Measurements from ENCODE around the gene ELOVL7.
"Not testable (repeated sequence)": the region's sequence is repeated elsewhere in the genome, so short reads cannot be mapped to it uniquely, and the experiment has no call there.

The ELOVL7 gene

GRCh38 chr5:60738933-60739332 is 105.1 kb downstream of the ELOVL7 start:
- Histone ChIP-seq H3K4me3 (no peak overlapping the region), H3K9me3 (peaks cover 0 to 8% (median 8%) of the 10 kb centered on the region in 3 donors), H3K36me3 (no peaks in the 10 kb centered on the region), H3K27ac (no peak overlapping the region), H3K4me1 (no peaks in the 10 kb centered on the region), H3K27me3 (no peaks in the 10 kb centered on the region)
- no peak for DNase-seq
- TF ChIP-seq, protein P1, sequence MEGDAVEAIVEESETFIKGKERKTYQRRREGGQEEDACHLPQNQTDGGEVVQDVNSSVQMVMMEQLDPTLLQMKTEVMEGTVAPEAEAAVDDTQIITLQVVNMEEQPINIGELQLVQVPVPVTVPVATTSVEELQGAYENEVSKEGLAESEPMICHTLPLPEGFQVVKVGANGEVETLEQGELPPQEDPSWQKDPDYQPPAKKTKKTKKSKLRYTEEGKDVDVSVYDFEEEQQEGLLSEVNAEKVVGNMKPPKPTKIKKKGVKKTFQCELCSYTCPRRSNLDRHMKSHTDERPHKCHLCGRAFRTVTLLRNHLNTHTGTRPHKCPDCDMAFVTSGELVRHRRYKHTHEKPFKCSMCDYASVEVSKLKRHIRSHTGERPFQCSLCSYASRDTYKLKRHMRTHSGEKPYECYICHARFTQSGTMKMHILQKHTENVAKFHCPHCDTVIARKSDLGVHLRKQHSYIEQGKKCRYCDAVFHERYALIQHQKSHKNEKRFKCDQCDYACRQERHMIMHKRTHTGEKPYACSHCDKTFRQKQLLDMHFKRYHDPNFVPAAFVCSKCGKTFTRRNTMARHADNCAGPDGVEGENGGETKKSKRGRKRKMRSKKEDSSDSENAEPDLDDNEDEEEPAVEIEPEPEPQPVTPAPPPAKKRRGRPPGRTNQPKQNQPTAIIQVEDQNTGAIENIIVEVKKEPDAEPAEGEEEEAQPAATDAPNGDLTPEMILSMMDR (IDR thresholded peaks at IDR 0.05) = no peak
- intact Hi-C loops (cut with DNase I; ENCODE audit: low total_unique reads) = no loop called here

DNA sequence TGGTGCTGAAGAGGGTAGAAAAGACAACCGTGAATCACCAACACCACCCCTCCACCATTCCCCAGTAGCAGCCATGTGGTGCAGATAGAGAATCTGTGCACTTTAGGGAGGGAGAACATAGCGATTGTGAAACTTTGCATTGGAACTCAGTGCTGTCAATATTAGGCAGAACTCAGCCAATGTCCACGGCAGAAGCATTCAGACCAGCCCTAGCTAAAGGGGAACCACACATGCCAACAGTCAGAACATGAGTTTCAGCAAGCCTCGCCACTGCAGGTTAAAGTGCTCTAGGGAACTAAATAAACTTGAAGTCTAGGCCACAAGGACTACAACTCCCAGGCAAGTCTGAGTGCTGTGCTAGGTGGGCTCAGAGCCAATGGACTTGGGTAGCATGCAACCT is 105.6 kb downstream of the ELOVL7 start:
- no peak for DNase-seq
- Histone ChIP-seq H3K36me3 (no peaks in the 10 kb centered on the region), H3K9me3 (peaks cover 0 to 8% (median 8%) of the 10 kb centered on the region in 3 donors), H3K27ac (no peak overlapping the region), H3K27me3 (no peaks in the 10 kb centered on the region), H3K4me3 (no peak overlapping the region), H3K4me1 (no peaks in the 10 kb centered on the region)
- intact Hi-C loops (cut with DNase I; ENCODE audit: low total_unique reads) = no loop called here
- TF ChIP-seq, protein P1 (IDR thresholded peaks at IDR 0.05) = no peak

- H3K9me3 ChIP-seq; H3K27ac ChIP-seq; DNase-seq; H3K27me3 ChIP-seq; H3K4me1 ChIP-seq; H3K36me3 ChIP-seq; intact Hi-C loops (cut with DNase I; ENCODE audit: low total_unique reads); H3K4me3 ChIP-seq: not testable (repeated sequence)
Observed at GRCh38 chr5:60730858-60731257, 113.2 kb downstream of the ELOVL7 start.

DNA sequence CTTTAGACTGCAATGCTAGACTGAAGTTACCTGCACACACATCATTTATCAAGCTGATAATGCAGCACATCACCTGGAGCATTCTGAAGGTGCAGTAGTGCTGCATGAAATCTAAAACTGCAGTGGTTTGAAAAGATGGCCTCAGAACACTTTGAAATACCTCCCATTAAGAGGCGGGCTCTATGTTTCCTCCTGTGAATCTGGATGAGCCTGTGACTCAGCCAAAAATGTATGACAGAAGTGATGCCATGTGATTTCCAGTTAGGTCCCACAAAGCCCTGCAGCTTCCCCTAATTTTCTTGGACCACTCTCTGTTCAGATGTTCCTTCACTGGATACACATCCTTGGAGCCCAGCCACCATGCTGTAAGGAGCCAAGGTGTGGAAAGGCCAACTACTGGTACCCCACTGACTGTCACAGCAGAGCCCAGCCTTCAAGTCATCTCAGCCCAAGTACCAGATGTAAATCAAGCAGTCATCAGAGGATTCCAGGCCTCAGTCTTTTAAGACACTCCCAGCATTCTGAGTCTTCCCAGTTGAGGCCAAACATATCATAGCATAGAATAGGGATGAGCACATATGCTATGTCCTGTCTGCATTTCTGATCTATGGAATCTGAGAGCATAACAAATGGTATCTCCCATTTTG is 116.9 kb downstream of the ELOVL7 start:
- TF ChIP-seq, protein P1 (IDR thresholded peaks at IDR 0.05) = no peak
- Histone ChIP-seq H3K9me3 (no peaks in the 10 kb centered on the region), H3K4me3 (no peak overlapping the region), H3K27ac (no peak overlapping the region), H3K4me1 (no peaks in the 10 kb centered on the region), H3K27me3 (peaks cover 0 to 5% of the 10 kb centered on the region in 2 donors), H3K36me3 (no peaks in the 10 kb centered on the region)
- intact Hi-C loops (cut with DNase I; ENCODE audit: low total_unique reads) = no loop called here
- DNase-seq = no peak

DNA sequence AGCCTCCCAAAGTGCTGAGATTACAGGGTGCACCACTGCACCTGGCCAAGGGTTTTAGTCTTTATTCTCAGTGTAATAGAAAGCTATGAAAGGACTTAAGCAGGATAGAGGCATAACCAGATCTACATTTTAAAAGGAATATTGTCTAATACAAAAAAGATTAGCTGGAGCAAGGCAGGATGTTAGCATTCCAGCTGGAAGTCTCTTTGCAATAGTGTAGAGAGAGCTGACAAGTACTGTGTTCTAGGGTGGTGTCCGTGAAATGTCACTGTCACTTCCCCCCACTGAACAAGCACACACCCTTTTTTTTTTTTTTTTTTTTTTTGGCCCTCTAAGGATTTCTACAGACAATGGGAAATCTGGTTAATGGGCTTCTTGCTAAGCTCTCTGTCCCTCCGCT is 119.9 kb downstream of the ELOVL7 start:
- H3K4me3 ChIP-seq = no peak overlapping the region
- TF ChIP-seq, protein P1 (IDR thresholded peaks at IDR 0.05) = no peak

GRCh38 chr5:60722416-60722815 is 121.7 kb downstream of the ELOVL7 start:
- H3K27me3 ChIP-seq = no peaks in the 10 kb centered on the region
- intact Hi-C loops (cut with DNase I; ENCODE audit: low total_unique reads) = no loop called here
- no peaks in the 10 kb centered on the region for H3K36me3 ChIP-seq
- H3K4me3 ChIP-seq = no peak overlapping the region
- H3K9me3 ChIP-seq = no peaks in the 10 kb centered on the region
- H3K27ac ChIP-seq = no peak overlapping the region
- H3K4me1 ChIP-seq = no peaks in the 10 kb centered on the region
- DNase-seq = no peak
- TF ChIP-seq, protein P1 (IDR thresholded peaks at IDR 0.05) = no peak

More for the DNA sequence above, 119.9 kb downstream of the ELOVL7 start:
- H3K9me3 ChIP-seq = no peaks in the 10 kb centered on the region
- intact Hi-C loops (cut with DNase I; ENCODE audit: low total_unique reads) = no loop called here
- no peak for DNase-seq
- H3K27ac ChIP-seq = no peak overlapping the region
- no peaks in the 10 kb centered on the region for H3K36me3 ChIP-seq
- peaks cover 0 to 3% of the 10 kb centered on the region in 2 donors for H3K27me3 ChIP-seq
- H3K4me1 ChIP-seq = no peaks in the 10 kb centered on the region

All from tibial artery (tissue), 4 donors.